ENCODE measurements around the gene BRF1.
"Not testable (repeated sequence)": the region's sequence is repeated elsewhere in the genome, so short reads cannot be mapped to it uniquely, and the experiment has no call there.

The BRF1 gene

DNA sequence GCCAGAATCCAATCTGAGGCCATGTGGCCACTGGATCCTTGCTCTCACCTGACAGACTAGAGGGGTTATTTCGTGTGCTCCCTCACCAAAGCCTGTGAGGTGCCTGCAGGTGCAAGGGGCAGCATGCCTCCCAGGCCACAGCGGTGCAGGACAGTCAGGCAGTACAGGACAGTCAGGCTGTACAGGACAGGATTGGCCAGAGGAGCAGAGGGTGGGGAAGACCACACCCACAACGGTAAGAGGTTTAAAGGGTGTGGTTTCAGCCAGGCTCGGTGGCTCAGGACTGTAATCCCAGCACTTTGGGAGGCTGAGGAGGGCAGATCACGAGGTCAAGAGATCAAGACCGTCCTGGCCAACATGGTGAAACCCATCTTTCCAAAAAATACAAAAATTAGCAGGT lies 3.1 kb upstream of the BRF1 start:
- DNase-seq (ENCODE audit: low spot score) = no peak
- TF ChIP-seq CTCF (IDR thresholded peaks at IDR 0.05; ENCODE audit: extremely low read depth, missing control alignments) = no peak

- not testable (repeated sequence) for DNase-seq (ENCODE audit: low spot score)
Measured at GRCh38 chr14:105301915-105302249, 1.1 kb upstream of the BRF1 start.

- TF ChIP-seq CTCF (IDR thresholded peaks at IDR 0.05; ENCODE audit: extremely low read depth, missing control alignments) = no peak
- DNase-seq (ENCODE audit: low spot score) = peak; percentile 100
Measured at GRCh38 chr14:105301103-105301914, 508 bp upstream of the BRF1 start.

GRCh38 chr14:105299654-105300541 lies 903 bp downstream of the BRF1 start:
- DNase-seq (ENCODE audit: low spot score) = peak; percentile 35
- TF ChIP-seq CTCF (IDR thresholded peaks at IDR 0.05; ENCODE audit: extremely low read depth, missing control alignments) = no peak

- DNase-seq (ENCODE audit: low spot score) = not testable (repeated sequence)
Measured at GRCh38 chr14:105297311-105297710, 3.5 kb downstream of the BRF1 start.

DNA sequence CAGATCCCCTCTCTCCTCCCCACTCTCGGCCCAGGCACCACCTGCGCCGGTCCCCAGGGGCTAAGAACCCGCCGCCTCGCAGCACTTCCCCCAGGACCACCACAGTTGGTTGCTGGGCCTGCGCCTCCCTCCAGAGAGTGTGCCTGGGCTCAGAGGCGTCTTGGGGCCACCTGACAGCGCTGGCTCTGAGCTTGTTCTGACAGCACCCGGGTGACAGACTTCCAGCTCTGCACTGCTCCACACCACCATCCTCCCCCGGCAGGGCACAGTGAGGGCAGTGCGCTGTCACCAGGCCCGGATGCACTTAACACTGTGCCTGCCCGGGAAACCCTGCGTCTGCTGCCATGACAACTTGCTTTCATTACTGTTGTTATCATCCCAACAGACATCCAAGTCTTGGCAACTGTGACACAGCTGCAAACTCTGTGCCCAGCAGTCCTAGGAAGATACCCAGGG lies 6.6 kb downstream of the BRF1 start:
- TF ChIP-seq CTCF (IDR thresholded peaks at IDR 0.05; ENCODE audit: extremely low read depth, missing control alignments) = no peak
- no peak for DNase-seq (ENCODE audit: low spot score)

DNA sequence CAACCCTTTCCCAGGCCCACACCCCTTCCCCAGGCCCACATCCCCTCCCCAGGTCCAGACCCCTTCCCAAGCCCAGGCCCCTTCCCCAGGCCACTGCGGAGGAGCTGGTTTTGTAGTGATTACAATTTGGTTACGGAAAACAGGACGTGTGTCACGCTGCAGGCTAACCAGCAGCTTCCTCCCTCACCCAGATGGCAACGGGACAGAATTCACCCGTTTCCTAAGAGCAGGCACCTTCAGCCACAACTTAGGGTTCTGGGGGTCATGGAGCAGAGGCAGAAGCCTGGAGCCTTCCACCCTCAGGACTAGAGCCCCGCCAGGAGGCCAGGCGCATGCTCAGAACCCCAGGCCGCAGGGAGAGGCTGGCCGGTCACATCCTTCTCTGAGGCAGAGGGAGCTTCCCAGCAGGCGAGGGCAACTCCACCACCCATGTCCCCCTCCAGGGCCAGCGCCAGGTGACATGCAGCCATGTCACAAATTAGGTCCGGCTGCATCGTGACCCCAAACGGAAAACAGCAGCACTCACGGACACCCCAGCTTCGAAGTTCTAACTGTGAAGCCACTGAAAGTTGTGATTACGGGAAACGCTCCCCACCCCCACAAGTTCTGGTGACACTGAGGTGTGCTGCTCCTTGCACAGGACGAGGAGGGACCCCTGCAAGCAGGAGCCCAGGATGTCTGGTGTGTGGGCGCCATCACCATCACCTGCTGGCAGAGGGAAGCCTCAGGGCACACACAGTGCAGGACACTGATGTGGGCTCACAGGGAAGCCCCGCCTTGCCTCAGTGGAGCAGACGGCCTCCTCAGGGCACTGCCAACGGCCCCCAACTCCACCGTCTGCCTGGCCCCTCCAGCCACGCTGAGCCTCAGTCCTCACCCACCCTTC lies 7.7 kb downstream of the BRF1 start:
- no peak for DNase-seq (ENCODE audit: low spot score)
- TF ChIP-seq CTCF (IDR thresholded peaks at IDR 0.05; ENCODE audit: extremely low read depth, missing control alignments) = no peak
